H54 (cell line): Measurements from ENCODE around the gene CDCP2.
"Not testable (repeated sequence)": the region's sequence is repeated elsewhere in the genome, so short reads cannot be mapped to it uniquely, and the experiment has no call there.

Experiments
- DNase-seq: peaks from one replicate; pipeline ENCODE4 v3.0.0; 2011; ENCODE audit warnings: low spot score, mixed read lengths; ENCODE audit not compliant: insufficient read length
- FAIRE-seq: peaks from 3 replicates; lab custom pipeline; 2011; peaks lifted over from hg19 to GRCh38; lab: Jason Lieb, UNC
- POLR2A ChIP-seq: IDR thresholded peaks from 2 replicates; pipeline ENCODE4 v1.6.1; 2011; ENCODE audit warnings: low read depth, mild to moderate bottlenecking, low read length

Gene CDCP2

GRCh38 chr1:54174106-54174505 lies 21.3 kb upstream of the CDCP2 start:
- DNase-seq (no peak), FAIRE-seq (no peak)
- no peak for TF ChIP-seq POLR2A

GRCh38 chr1:54173681-54174080 lies 20.9 kb upstream of the CDCP2 start:
- DNase-seq (no peak), FAIRE-seq (no peak)
- no peak for TF ChIP-seq POLR2A

GRCh38 chr1:54172614-54173599 lies 20.1 kb upstream of the CDCP2 start:
- FAIRE-seq: no peak
- no peak for DNase-seq
- no peak for TF ChIP-seq POLR2A

- no peak for FAIRE-seq
- TF ChIP-seq POLR2A: no peak
- DNase-seq: no peak
Measured at GRCh38 chr1:54171606-54172005, 18.8 kb upstream of the CDCP2 start.

DNA sequence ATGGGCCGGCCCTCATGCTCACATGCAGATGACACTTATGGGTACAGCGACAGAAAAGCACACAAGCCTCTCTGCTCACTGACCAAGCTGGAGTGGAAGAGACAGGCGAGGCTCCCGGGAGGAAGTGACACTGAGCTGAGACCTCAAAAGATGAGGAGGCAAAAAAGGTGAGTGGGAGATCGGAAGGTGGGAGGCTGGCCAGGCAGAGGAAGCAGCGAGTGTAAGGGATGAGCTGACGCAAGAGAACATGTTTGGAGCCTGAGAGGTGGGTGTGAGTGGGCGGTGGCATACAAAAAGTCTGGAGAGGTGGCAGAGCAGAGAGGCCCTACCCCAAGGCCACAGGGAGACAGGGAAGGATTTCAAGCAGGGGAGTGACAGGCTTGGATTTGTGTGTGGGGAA lies 18.2 kb upstream of the CDCP2 start:
- FAIRE-seq (no peak), DNase-seq (no peak)
- no peak for TF ChIP-seq POLR2A

DNA sequence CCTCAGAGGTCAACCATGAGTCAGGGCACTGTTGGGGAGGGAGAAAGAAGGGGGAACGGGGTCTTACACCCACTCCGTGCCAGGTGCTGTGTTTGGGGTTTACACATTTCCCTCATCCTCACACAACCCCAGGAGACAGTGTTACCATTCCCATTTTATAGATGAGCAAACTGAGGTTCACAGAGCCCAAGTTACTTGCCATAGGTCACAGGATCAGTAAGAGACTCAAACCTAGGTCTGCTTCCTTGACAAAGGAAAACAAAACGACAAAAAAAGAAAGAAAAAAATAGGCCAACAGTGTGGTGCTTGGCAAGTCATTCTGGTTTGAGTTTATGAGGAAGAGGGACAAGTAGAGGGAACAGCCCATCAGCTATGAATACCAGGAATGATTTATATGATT lies 16.3 kb upstream of the CDCP2 start:
- TF ChIP-seq POLR2A: no peak
- DNase-seq (no peak), FAIRE-seq (no peak)

DNA sequence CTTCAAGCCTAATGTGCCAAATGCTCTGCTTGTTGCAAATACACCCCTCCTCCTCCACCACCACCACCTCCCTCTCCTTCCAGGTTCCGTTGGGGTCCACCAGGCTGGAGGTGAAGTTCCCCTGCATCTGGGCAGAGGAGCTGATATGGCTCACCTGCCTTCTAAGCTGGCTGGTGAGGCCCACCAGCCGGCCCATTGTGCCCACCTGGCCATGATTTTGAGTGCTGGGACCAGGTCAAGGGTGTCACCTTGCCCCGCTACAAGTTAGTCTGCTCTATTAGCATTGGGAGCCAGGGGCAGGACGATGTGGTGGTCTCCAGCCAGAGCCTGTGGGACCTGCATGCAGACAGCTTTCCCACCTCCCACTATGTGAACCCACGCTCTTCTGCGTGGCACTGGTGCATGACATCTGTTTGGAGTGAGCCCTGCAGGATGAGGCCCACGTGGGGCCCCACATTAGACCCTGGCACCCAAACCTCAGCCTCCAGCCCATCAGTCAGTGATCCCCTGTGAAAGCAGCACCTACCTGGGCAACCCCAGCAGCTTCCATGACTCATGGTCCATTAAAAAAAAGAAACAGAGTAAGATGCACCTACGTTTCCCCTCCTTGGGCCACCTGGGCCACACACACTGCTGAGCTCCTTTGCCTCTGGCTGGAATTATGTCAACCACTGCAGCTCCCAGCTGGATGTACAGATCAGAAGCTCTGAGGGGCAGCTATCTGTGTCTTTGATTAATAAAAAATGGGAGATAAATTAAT lies 15.6 kb upstream of the CDCP2 start:
- no peak for TF ChIP-seq POLR2A
- no peak for DNase-seq
- no peak for FAIRE-seq

- TF ChIP-seq POLR2A: no peak
- FAIRE-seq (peak; percentile 70), DNase-seq (peak; percentile 76)
Measured at GRCh38 chr1:54167422-54168139, 14.8 kb upstream of the CDCP2 start.

- FAIRE-seq, DNase-seq: not testable (repeated sequence)
Measured at GRCh38 chr1:54166357-54166756, 13.6 kb upstream of the CDCP2 start.

GRCh38 chr1:54165146-54165545 lies 12.3 kb upstream of the CDCP2 start:
- FAIRE-seq: no peak
- no peak for TF ChIP-seq POLR2A
- DNase-seq: no peak

- FAIRE-seq: no peak
- no peak for DNase-seq
- TF ChIP-seq POLR2A: no peak
Measured at GRCh38 chr1:54163573-54163972, 10.8 kb upstream of the CDCP2 start.

DNA sequence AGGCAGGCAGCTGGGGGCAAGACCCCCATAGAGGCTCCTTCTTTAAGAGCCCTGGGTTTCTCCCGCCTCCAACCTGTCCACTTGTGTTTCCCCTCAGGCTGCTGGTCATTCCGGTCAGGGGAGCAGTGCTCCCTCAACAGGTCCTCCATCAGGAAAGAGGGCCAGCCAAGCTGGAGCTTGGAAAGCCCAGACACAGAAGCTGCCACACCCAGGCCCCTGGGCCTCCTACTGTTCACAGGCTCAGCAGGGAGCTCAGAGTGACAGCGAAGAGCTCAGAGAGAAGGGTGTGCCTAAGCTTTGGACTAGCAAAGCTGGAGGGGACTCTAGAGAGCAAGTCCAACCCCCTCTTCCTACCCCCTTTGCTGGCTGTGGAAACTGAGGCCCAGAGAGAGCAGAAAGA lies 10.3 kb upstream of the CDCP2 start:
- peak; percentile 49 for DNase-seq
- TF ChIP-seq POLR2A: no peak
- FAIRE-seq: no peak

- FAIRE-seq: no peak
- DNase-seq: no peak
- no peak for TF ChIP-seq POLR2A
Measured at GRCh38 chr1:54161495-54162168, 8.8 kb upstream of the CDCP2 start.
